Effector CD4-positive, alpha-beta T cell (primary cell): ENCODE data around the gene BEND5.
A peak's percentile ranks its signal among the peaks of the same experiment; 100 is the strongest.

Experiments used
- DNase-seq: peaks from one replicate; pipeline ENCODE4 v3.0.0-alpha.2; 2020
- total RNA-seq: gene quantifications from one replicate; lab custom pipeline; 2026; lab: John Stamatoyannopoulos, UW

Gene BEND5, protein sequence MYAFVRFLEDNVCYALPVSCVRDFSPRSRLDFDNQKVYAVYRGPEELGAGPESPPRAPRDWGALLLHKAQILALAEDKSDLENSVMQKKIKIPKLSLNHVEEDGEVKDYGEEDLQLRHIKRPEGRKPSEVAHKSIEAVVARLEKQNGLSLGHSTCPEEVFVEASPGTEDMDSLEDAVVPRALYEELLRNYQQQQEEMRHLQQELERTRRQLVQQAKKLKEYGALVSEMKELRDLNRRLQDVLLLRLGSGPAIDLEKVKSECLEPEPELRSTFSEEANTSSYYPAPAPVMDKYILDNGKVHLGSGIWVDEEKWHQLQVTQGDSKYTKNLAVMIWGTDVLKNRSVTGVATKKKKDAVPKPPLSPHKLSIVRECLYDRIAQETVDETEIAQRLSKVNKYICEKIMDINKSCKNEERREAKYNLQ
- total RNA-seq = 0.75 reads per million

DNA sequence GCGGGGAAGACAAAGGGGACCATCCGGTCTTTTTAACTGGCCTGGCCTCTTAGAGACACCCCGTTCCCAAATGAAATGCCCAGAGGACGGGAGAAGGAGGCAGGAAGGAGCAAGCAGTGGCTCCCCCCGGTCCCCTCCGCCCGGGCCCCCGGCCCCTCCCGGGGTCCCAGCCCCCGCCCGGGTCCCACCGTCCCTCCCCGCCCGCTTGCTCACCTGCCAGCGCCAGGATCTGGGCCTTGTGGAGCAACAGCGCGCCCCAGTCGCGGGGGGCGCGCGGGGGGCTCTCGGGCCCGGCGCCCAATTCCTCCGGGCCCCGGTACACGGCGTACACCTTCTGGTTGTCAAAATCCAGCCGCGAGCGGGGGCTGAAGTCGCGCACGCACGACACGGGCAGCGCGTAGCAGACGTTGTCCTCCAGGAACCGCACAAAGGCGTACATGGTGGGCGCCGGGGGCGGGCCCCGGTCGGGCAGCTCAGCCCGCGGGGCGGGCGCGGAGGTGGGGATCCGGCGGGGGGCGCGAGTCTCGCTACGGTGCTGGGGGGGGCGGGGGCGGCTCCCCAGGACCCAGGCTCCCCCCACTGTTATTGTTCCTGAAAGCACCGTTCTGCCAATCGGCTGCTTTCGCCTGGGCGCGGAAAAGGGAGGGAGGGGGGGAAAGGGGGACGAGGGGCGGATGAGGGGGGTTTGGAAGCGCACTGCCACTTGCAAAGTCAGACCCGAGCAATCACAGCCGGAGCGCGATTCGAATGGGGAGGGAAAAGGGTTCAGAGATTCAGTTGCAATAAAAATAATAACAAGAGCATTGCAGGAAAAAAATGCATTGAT lies at the start of gene BEND5:
BEND5 (minus strand) TSS at position 499 of the 826 bp plus-strand sequence; CDS start at position 439, 60 bp downstream.
- DNase-seq = peak; percentile 5

DNA sequence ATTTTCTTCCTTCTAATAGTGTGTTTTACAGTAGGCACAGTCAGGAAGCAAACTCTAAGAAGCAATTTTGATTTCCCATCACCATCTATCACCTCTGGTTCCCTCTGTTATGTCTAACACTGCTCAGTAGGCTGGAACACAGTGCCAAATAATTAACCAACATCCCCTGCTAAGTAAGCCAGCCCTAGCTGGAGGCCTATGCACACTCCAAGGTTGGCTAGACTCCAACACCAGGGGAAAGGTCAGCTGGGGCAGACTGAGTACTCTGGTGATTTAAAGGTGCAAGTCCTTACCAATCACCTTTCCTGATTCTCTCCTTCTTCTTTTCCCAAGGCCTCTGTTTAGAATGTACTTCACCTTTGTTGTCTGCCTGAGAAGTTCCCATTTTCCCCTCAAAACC lies 46.5 kb upstream of the BEND5 start:
- DNase-seq = no peak

DNA sequence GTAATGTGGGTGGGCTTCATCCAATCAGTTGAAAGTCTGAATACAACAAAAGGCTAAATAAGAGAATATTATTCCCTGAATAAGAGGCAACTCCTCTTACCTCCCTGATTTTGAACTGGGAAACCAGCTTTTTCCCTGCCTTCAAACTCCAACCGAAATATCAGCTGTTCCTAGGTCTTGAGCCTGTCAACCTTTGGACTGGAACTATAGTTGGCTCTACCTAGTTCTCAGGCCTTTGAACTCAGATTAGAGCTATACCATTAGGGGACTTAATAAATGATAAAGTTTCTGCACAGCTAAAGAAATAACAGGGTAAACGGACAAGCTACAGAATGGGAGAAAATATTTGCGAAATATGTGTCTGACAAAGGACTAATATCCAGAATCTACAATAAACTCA lies 43.8 kb upstream of the BEND5 start:
- no peak for DNase-seq

- no peak for DNase-seq
Measured at GRCh38 chr1:48817505-48818114, 40.9 kb upstream of the BEND5 start.

DNA sequence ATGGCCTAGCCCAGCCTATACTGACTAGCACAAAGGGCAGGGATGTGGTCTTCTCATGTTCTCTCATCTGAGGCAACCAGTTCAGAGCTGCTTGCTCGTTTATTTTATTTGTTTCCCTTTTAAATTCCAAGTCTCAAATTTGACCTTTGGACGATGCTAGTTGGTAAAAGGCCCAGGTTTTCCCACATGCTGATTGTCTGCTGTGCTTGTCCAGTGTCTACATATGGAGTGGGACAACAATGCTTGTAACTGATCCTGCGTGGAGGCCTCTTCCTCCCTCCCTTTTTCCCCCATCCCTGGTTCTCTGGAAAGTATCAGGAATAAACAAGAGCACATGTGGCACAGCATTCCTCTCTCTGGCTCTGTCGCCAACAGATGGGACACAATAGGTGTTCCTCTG lies 34.0 kb upstream of the BEND5 start:
- DNase-seq = no peak

- no peak for DNase-seq
Measured at GRCh38 chr1:48808496-48808895, 31.8 kb upstream of the BEND5 start.

- no peak for DNase-seq
Measured at GRCh38 chr1:48807554-48808260, 31.0 kb upstream of the BEND5 start.

- no peak for DNase-seq
Measured at GRCh38 chr1:48803474-48803873, 26.8 kb upstream of the BEND5 start.

GRCh38 chr1:48794816-48795215 lies 18.1 kb upstream of the BEND5 start:
- no peak for DNase-seq

DNA sequence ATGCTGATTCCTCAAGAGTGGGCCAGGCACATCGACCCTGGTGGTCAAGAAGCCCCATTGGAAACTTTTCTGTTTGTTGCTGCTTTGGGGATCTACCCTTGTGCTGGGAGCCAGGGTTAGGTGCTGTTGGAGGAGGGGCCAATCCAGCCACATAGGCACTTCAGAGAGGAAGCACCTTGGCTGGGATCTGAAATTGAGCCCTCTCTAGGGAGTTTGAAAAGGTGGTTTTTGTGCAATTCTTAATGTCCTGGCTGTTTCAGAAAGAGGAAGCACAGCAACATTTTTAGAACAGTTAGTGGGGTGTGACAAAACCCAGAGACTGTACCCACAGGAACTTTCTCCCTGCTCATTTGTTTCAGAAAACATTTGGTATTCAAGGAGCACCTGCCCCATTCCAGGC lies 17.2 kb upstream of the BEND5 start:
- DNase-seq = no peak

GRCh38 chr1:48792961-48793360 lies 16.3 kb upstream of the BEND5 start:
- DNase-seq = no peak

DNA sequence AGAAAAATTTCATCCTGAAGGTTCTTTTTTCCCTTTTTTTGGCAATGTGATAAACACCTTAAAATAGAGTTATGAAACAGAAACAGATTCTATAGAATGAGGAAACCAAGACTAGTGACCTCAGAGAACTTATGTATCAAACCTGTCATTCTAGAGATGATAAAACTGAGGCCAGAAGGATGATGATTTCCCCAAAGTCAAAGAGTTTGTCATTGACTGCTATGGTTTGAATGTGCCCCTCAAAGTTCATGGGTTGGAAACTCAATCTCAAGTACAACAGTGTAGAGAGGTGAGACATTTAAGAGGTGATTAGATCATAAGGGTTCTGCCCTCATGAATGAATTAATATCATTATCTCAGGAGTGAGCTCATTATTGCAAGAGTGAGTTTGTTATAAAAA lies 13.7 kb upstream of the BEND5 start:
- no peak for DNase-seq

GRCh38 chr1:48789903-48790302 lies 13.2 kb upstream of the BEND5 start:
- no peak for DNase-seq

GRCh38 chr1:48785869-48786268 lies 9.2 kb upstream of the BEND5 start:
- no peak for DNase-seq

DNA sequence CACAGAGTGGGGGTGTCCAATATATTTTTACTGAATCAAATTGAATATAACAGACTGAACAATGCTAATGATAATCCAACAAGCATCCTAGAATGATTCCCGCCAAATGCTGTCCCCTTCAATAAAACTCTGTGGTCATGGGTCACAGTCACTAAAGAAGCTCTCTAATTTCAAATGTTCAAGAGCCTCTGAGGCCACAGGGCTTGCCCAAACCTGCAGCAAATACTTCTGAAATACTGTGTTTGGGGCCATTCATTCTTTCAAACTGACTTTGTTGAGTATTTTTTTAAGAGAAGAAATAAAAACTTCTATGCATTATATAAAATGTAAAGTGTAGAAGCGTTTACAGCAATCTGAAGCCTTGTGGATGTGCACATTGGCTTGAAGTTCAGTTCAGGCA lies 7.6 kb upstream of the BEND5 start:
- no peak for DNase-seq

DNA sequence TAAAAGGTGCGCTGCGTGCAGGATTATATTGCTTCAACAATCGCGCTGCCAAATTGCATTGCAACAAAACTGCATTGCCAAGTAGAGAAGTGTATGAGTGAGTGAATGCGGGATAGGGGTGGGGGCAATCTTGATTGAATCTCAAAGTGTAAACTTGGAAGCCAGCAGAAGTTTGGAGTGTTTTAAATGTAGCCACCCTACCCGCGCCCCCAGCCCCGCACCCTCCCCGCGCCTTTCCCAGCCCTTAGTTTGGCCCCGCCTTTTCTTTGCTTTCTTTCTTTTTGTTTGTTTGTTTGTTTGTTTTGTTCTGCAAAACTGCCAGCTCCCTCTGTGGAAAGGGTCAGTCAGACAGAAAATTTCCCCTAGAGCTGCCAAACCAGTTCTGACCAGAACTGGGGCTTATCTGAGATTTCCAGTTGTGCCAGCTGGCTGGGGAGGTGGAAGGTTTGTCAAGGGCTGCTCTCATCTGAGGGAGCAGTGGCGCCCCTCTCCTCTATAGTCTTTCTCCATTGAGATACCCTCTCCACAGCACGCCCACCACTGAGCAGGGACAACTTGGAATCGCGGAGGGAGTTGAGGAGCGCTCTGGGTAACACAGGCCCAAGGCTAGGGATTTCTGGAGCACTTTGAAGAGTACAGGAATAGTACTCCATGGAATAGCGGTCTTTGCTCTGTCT lies 666 bp upstream of the BEND5 start:
- DNase-seq = no peak

GRCh38 chr1:48775831-48776392 lies 779 bp downstream of the BEND5 start:
- no peak for DNase-seq

DNA sequence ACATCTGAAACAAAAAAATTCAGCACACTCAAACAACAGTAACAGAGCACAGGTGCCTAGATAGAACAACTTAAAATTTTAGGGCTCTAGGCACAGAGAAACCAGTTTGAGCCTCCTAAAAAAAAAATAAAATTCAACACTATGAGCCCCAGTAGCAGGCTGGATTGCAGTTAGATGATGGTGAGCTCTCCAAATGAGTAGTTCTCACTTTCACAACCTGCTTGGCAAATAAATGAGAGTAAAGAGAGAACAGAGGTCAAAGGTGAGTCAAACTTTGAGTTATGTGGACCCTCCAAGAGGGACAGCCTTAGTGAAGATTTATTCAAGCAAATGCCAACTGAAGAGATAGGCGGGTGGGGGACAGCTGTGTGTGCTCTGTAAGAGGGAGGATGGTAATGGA lies 3.6 kb downstream of the BEND5 start:
- DNase-seq = no peak

GRCh38 chr1:48772211-48772610 lies 4.5 kb downstream of the BEND5 start:
- DNase-seq = no peak

DNA sequence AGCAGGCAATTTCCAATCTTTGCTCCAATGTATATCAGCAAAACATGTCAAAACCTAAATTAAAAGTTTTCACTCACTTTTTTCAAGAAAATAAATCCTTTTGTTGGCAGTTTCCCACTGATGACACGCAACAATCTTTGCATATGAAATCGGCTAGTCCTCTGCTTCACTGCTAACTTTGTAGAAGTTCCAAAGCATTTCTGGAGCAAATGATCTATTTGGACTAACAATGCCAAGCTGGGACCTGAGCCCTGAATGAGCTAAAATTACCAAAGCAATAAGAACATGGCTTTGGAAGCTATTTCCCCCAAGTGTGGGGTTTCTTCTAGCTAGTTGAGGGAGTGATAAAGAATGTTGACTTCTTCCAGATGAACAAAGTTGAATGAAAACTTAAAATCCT lies 5.1 kb downstream of the BEND5 start:
- no peak for DNase-seq

GRCh38 chr1:48767975-48768510 lies 8.6 kb downstream of the BEND5 start:
- no peak for DNase-seq

GRCh38 chr1:48765335-48765734 lies 11.4 kb downstream of the BEND5 start:
- DNase-seq = no peak
